Measurements from ENCODE around the gene GRIP2.

DNA sequence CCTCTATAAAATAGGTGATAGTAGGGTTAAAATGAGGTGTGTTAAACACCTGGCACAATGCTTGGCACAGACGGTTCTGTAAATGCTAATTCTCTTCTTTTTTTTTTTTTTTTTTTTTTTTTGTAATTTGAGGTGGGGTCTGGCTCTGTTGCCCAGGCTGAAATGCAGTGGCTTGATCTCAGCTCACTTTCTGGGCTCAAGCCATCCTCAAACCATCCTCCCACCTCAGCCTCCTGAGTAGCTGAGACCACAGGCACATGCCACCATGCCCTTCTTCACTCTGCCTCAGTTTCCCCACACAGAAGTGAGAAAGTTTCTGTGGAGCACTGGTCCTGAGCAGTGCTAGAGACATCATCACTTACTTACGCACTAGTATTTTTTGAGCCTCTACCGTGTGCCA lies 80.4 kb downstream of the GRIP2 start:
- TF ChIP-seq CTCF (IDR thresholded peaks at IDR 0.05) (no peak), POLR2A (IDR thresholded peaks at IDR 0.05) (no peak)
